HG02642 (cell line): Measurements from ENCODE around the gene PKMYT1.
A peak's percentile ranks its signal among the peaks of the same experiment; 100 is the strongest.

Experiments used
- ATAC-seq: cut with Tn5 transposase; IDR thresholded peaks from one replicate; pipeline ENCODE4 v1.9.1; 2021; ENCODE audit warnings: mild to moderate bottlenecking; ENCODE audit not compliant: unreplicated experiment, poor library complexity

Gene PKMYT1

GRCh38 chr16:2980227-2981176, at the start of gene PKMYT1:
PKMYT1 (minus strand) TSS chr16:2980446; CDS start chr16:2979657, 789 bp downstream.
- ATAC-seq, result peak; percentile 75

DNA sequence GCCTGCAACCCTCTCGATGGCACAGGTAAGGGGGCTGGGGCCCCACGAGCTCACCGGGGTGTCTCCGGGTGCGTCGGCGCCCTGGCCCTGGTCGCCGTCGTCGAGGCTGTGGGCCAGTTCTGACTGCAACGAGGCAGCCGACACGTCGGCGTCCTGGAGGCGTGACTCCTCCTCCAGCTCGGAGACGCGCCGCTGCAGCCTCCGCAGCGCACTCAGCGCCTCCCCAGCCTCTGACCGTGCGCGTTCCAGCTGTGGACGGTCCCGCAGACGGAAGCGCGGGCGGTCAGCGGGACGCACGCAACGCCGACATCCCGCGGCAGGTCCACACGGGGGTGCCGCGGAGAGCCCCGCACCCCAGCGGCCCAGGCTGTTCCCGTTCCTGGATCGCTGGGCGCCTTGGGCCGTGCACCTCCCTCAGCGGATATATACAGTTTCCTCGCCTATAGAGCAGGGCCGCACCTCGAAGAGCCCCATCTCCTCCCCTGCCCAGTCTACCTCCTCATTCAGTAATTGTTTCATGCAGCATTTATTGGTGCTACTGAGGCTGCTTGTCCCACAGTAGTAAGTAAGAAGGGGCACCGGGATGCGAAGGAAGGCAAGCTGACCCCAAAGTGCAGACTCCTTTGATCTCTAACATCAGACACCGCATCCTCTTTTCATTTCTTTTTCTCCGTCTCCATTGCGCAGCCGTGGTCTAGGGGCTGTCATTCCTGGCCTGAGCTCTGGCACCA, 49.4 kb upstream of the PKMYT1 start:
- ATAC-seq, result no peak

- ATAC-seq, result no peak
Observed at GRCh38 chr16:3028716-3029319, 48.6 kb upstream of the PKMYT1 start.

DNA sequence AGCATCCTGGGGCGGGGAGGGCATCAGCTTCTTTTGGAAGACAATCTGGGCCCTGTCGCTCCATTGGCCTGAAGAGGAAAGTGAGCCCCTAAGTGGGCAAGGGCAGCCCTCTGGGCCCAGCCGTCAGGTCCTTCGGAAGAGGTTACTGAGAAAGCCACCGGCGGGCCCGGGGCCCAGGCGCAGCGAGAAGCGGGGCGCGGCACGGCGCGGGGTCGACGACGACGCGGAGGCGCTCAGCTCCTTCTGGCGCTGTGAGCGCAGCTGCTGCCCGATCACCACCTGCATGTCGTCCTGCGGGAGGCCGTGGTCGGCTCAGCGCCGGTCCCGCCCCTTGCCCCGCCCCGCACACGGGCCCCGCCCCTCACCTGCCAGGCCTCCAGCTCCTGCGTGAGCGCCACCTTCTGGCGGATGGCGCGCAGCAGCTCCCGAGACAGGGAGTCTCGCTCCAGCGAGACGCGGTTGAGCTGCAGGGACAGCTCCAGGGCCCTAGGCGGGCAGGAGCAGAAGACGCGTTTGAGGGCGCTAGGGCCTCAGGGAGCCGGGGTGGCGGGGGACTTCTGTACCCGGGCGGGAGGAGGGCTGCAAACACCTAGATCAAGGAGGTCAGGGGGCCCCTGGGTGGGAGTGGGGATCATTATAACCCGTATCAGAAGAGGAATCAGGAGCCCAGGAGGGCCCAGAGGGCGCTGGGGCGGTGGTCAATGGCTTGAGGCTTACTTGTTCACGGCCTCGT, 47.9 kb upstream of the PKMYT1 start:
- no peak for ATAC-seq

DNA sequence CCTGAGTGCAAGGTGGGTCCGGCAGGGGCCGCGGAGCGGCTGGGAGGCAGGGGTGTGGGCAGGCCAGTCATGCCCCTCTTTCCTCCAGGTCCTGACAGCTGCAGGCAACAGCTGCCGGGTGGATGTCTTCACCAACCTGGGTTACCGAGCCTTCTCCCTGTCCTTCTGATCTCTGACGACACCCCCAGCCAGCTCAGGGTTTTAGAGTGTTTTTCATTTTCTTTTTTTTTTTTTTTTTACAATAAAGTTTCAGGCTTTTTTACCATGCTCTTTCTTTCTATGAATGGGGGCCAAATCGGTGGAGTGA, 47.2 kb upstream of the PKMYT1 start:
- ATAC-seq, result no peak

DNA sequence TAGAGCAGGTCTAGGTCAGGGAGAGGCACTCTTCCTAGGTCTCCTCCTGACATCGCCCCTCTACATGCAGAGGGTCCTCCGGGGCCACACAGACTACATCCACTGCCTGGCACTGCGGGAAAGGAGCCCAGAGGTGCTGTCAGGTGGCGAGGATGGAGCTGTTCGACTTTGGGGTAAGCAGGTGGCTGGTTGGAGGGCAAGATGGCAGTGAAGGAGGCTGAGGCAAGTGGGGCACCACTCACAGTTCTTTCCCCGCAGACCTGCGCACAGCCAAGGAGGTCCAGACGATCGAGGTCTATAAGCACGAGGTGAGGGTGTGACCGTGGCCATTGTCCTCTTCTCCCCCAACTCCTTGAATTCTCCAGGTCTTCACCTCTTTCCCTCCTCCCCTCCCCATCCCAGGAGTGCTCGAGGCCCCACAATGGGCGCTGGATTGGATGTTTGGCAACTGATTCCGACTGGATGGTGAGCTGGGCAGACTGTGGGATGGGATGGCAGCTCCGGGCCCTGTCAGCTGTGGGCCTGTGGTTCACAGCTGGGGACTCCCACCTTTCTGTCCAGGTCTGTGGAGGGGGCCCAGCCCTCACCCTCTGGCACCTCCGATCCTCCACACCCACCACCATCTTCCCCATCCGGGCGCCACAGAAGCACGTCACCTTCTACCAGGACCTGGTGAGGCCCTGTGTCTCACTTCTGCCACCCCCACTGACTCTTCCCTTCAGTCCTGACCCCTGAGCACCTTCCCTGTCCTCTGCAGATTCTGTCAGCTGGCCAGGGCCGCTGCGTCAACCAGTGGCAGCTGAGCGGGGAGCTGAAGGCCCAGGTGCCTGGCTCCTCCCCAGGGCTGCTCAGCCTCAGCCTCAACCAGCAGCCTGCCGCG, 46.6 kb upstream of the PKMYT1 start:
- no peak for ATAC-seq

DNA sequence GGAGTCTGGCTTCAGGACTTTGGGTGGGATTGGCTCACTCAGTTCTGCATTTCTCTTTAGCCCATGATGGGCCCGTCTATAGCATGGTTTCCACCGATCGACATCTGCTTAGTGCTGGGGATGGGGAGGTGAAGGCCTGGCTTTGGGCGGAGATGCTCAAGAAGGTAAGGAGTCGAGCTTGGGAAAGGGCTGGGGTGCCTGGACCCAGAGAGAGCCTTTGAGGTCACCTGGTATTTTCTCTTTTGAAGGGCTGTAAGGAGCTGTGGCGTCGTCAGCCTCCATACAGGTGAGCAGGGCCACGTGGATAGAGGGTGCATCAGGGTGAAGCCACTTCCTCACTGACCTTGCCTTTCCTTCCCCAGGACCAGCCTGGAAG, 45.7 kb upstream of the PKMYT1 start:
- ATAC-seq, result no peak

DNA sequence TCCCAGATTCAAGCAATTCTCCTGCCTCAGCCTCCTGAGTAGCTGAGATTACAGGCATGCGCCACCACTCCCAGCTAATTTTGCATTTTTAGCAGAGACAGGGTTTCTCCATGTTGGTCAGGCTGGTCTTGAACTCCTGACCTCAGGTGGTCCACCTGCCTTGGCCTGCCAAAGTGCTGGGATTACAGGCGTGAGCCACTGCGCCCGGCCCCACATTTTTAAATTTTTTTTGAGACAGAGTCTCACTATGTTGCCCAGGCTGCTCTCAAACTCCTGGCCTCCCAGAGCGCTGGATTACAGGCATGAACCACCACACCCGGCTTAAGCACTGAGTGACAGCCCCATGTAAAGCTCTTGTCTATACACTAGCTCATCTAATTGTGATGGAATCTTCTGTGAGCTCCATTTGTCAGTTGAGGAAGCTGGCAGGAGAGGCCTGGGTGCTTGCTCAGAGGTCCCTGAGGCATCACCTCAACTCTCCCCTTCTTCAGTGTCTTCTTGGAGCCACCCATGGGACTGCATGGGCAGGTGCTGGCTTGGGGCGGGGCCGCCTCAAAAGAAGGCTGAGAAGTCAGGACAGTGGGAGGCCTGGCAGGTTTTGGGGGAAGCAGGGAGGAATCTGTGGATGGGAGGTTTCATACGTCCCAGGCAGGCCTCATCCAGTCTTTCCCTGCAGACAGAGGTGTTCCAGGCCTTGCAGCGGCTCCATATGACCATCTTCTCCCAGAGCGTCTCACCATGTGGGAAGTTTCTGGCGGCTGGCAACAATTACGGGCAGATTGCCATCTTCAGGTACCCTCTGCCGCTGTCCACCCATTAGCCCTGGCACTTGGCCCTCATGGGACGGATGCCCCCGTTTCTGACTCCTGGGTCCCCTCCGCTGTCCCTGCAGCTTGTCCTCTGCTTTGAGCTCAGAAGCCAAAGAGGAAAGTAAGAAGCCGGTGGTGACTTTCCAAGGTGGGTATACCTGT, 45.1 kb upstream of the PKMYT1 start:
- no peak for ATAC-seq

GRCh38 chr16:3023669-3024478, 43.6 kb upstream of the PKMYT1 start, which contains the start of the genes HCFC1R1 and THOC6:
HCFC1R1 (minus strand) TSS chr16:3023942; CDS start chr16:3023941, 1 bp downstream.
THOC6 (plus strand) TSS chr16:3024035; CDS start chr16:3024327, 292 bp downstream.
- ATAC-seq, result peak; percentile 77

DNA sequence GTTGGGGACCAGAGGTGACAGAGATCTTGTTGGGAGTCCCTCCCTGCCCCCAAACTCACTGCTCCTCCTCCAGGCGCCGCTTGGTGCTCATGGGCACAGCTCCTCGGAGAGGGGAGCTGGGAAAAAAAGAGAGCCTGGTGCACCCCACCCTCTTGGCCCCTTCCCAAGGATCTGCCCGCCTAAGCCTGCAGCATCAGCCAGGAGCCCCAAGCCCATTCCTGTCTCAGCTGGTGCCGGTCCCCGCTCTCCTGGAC, 43.1 kb upstream of the PKMYT1 start:
- peak; percentile 1 for ATAC-seq

DNA sequence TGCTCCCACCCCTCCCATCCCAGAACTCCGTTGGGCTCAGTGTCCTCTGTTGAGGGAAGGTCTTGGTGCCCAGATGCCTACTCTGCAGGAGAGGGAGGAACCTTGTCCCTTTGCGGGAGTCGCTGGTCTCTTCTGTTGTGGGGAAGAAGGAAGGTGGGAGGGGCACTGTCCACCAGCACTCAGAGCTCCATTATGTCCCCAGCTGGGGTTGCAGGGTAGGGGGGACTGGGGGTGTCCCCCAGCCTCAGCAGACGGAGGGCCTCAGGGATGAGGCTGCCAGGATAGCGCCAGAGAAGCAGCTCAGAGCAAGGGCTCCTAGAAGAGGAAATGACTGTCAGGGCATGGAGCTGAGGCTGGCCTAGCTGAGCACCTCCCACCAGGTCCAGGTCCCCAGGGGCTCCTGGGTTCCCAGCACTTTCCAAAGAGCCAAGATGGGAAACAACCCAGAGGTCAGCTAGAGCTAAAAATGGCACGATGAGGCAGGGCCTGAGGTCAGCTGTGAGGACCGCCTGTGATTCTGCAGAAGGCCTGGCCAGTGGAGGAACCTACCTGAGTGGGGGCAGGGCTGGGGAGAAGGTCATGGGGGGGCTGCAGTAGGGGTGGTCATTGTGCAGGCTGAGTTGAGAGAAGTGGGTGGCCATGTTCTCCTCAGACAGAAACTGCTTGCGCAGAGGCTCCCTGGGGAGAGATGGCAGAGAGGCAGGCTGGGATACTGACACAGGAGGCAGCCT, 42.6 kb upstream of the PKMYT1 start:
- ATAC-seq, result no peak

- no peak for ATAC-seq
Observed at GRCh38 chr16:3022208-3022683, 42.0 kb upstream of the PKMYT1 start.

- ATAC-seq, result no peak
Observed at GRCh38 chr16:3021449-3022207, 41.4 kb upstream of the PKMYT1 start.

- ATAC-seq, result no peak
Observed at GRCh38 chr16:3020604-3021448, 40.6 kb upstream of the PKMYT1 start.

DNA sequence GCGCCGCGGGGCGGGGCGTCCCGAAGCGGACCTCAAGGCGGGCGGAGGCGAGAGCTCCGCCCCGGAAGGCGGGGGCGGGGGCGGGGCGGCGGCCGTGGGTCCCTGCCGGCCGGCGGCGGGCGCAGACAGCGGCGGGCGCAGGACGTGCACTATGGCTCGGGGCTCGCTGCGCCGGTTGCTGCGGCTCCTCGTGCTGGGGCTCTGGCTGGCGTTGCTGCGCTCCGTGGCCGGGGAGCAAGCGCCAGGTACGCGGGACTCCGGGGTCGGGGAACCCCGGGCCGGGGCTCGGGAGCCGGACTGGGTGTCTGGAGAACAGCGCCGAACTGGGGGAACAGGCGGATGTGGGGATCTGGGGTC, 40.0 kb upstream of the PKMYT1 start, which contains the start of gene TNFRSF12A:
Gene TNFRSF12A, plus strand, starts transcription at position 122 of the 357 bp plus-strand sequence. Its CDS starts 30 bp downstream, at position 152.
- no peak for ATAC-seq
